ENCODE measurements around the gene ADSS1. TPM values are rescaled to one million over a fixed set of nuclear protein-coding genes. Genes with fewer than 3 reads are reported as not detected.

The ADSS1 gene
- polyA plus RNA-seq, 1 donor (not counting 4 experiments of a cell fraction or from before 2014, with no cell fraction given) = 1.7 TPM

DNA sequence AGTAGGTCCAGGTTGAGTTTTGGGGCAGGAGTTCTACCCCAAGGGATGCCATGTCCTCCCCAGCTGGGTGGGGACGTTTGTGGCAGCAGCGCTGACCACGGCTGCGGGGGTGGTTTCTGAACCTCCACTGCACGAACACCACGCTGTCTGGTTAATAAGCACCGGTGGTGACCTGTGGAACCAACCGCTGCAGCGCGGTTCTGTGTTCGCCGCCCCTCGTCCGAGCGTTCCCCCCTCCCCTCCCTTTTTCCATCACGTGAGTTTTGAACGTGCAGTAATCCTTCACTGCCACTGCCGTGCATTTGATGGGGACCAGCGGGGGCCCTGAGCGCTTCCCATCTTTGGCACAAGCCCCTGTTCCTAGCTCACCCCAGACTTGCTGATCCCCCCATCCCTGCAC is 6.4 kb upstream of the ADSS1 start:
- dilution Hi-C loops (cut with MboI; ENCODE audit: extremely low pct_ligation_motif_present, low sequenced_read_pairs) = no loop called here
- peaks cover 5% of the 10 kb centered on the region for H4K20me1 ChIP-seq (ENCODE audit: control insufficient read depth, extremely low read depth, insufficient read depth, low read length)

DNA sequence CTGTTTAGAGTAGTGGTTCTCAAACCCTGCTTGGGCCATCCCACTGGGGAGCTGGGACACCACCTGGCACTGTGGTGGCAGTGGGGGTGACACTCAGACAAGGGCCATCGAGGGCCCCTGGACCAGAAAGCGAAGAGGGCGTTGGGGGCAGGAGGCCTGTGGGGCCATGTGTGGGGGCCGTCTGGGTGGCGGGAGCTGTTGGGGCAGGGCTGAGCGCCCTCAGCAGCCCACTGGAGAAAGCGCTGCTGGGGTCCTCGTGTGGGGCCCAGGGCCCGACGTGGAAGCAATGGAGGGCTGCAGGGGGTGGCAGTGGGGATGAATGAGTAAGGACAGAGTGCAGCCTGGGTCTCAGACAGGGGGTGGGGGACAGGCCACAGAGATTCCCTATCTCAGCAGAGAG is 5.9 kb upstream of the ADSS1 start:
- Histone ChIP-seq H3K36me3 (ENCODE audit: control insufficient read depth in 2 of 2, extremely low read depth in 1 of 2, insufficient read depth in 2 of 2, low read length in 2 of 2) (peaks cover 7 to 19% of the 10 kb centered on the region in 2 experiments), H3K4me1 (ENCODE audit: control insufficient read depth, extremely low read depth, insufficient read depth, low read length) (no peaks in the 10 kb centered on the region), H3K27me3 (ENCODE audit: control insufficient read depth, extremely low read depth, insufficient read depth, low read length) (no peaks in the 10 kb centered on the region), H3K79me2 (ENCODE audit: control insufficient read depth, insufficient read depth, low read length) (no peaks in the 10 kb centered on the region), H3K9me3 (ENCODE audit: control insufficient read depth, low read depth, low read length) (no peaks in the 10 kb centered on the region), H3K9ac (ENCODE audit: control insufficient read depth, extremely low read depth, insufficient read depth, low read length) (no peak overlapping the region), H3K4me3 (ENCODE audit: control insufficient read depth in 2 of 3, extremely low read depth in 1 of 3, insufficient read depth in 2 of 3, low read depth in 1 of 3, low read length in 3 of 3) (no peak overlapping the region), H3K9me1 (ENCODE audit: control insufficient read depth, extremely low read depth, insufficient read depth, low read length) (no peaks in the 10 kb centered on the region), H3K4me2 (ENCODE audit: control insufficient read depth, extremely low read depth, insufficient read depth, low read depth, low read length) (no peak overlapping the region), H3K27ac (ENCODE audit: control insufficient read depth, insufficient read depth, low read length) (no peak overlapping the region), H2AFZ (ENCODE audit: control insufficient read depth, low read length) (no peak overlapping the region), H4K20me1 (ENCODE audit: control insufficient read depth, extremely low read depth, insufficient read depth, low read length) (peaks cover 5% of the 10 kb centered on the region)
- dilution Hi-C loops (cut with MboI; ENCODE audit: extremely low pct_ligation_motif_present, low sequenced_read_pairs) = no loop called here
- DNase-seq (ENCODE audit: low read depth, low spot score) (no peak), FAIRE-seq (no peak)
- TF ChIP-seq EZH2 (IDR thresholded peaks at IDR 0.05; ENCODE audit: low read length) = no peak
- TF ChIP-seq, protein P1, sequence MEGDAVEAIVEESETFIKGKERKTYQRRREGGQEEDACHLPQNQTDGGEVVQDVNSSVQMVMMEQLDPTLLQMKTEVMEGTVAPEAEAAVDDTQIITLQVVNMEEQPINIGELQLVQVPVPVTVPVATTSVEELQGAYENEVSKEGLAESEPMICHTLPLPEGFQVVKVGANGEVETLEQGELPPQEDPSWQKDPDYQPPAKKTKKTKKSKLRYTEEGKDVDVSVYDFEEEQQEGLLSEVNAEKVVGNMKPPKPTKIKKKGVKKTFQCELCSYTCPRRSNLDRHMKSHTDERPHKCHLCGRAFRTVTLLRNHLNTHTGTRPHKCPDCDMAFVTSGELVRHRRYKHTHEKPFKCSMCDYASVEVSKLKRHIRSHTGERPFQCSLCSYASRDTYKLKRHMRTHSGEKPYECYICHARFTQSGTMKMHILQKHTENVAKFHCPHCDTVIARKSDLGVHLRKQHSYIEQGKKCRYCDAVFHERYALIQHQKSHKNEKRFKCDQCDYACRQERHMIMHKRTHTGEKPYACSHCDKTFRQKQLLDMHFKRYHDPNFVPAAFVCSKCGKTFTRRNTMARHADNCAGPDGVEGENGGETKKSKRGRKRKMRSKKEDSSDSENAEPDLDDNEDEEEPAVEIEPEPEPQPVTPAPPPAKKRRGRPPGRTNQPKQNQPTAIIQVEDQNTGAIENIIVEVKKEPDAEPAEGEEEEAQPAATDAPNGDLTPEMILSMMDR (optimal IDR thresholded peaks at IDR 0.05 in 1 of 3, IDR thresholded peaks at IDR 0.05 in 1 of 3, conservative IDR thresholded peaks at IDR 0.05 in 1 of 3; ENCODE audit: extremely low read depth in 1 of 3, insufficient read depth in 2 of 3, low read length in 3 of 3) = no peak

More for the DNA sequence above, 6.4 kb upstream of the ADSS1 start:
- Histone ChIP-seq H3K4me3 (ENCODE audit: control insufficient read depth in 2 of 3, extremely low read depth in 1 of 3, insufficient read depth in 2 of 3, low read depth in 1 of 3, low read length in 3 of 3) (no peak overlapping the region), H3K9me1 (ENCODE audit: control insufficient read depth, extremely low read depth, insufficient read depth, low read length) (no peaks in the 10 kb centered on the region), H3K27me3 (ENCODE audit: control insufficient read depth, extremely low read depth, insufficient read depth, low read length) (no peaks in the 10 kb centered on the region), H3K79me2 (ENCODE audit: control insufficient read depth, insufficient read depth, low read length) (no peaks in the 10 kb centered on the region), H3K9ac (ENCODE audit: control insufficient read depth, extremely low read depth, insufficient read depth, low read length) (no peak overlapping the region), H3K36me3 (ENCODE audit: control insufficient read depth in 2 of 2, extremely low read depth in 1 of 2, insufficient read depth in 2 of 2, low read length in 2 of 2) (peaks cover 10 to 21% of the 10 kb centered on the region in 2 experiments), H3K9me3 (ENCODE audit: control insufficient read depth, low read depth, low read length) (no peaks in the 10 kb centered on the region), H3K4me1 (ENCODE audit: control insufficient read depth, extremely low read depth, insufficient read depth, low read length) (no peaks in the 10 kb centered on the region), H3K27ac (ENCODE audit: control insufficient read depth, insufficient read depth, low read length) (no peak overlapping the region), H3K4me2 (ENCODE audit: control insufficient read depth, extremely low read depth, insufficient read depth, low read depth, low read length) (no peak overlapping the region), H2AFZ (ENCODE audit: control insufficient read depth, low read length) (no peak overlapping the region)
- no peak for TF ChIP-seq EZH2 (IDR thresholded peaks at IDR 0.05; ENCODE audit: low read length)
- TF ChIP-seq, protein P1 (optimal IDR thresholded peaks at IDR 0.05 in 1 of 3, IDR thresholded peaks at IDR 0.05 in 1 of 3, conservative IDR thresholded peaks at IDR 0.05 in 1 of 3; ENCODE audit: extremely low read depth in 1 of 3, insufficient read depth in 2 of 3, low read length in 3 of 3) = no peak
- DNase-seq (ENCODE audit: low read depth, low spot score) (no peak), FAIRE-seq (no peak)

All from keratinocyte (primary cell).